ENCODE data around the gene ADAM19.

ADAM19 gene

GRCh38 chr5:157602505-157602904 is 26.9 kb upstream of the ADAM19 start:
- peak overlapping the region; percentile 79 for H3K9ac ChIP-seq (ENCODE audit: low read length)
- peak overlapping the region; percentile 43; the same call in 1 of the 2 replicates for H3K4me3 ChIP-seq (ENCODE audit: low read length)
- no peaks in the 10 kb centered on the region for H4K20me1 ChIP-seq (ENCODE audit: insufficient read depth, low read length)
- no peak overlapping the region for H2AFZ ChIP-seq (ENCODE audit: low read depth, low read length)
- TF ChIP-seq EZH2phosphoT487 (IDR thresholded peaks at IDR 0.05; ENCODE audit: low read depth), result no peak
- no peak for TF ChIP-seq CTCF (IDR thresholded peaks at IDR 0.05; ENCODE audit: low read depth, low read length)
- H3K79me2 ChIP-seq (ENCODE audit: low read length), result no peaks in the 10 kb centered on the region
- H3K4me1 ChIP-seq (ENCODE audit: low read length), result peaks cover 94% of the 10 kb centered on the region
- peak overlapping the region; percentile 61 for H3K4me2 ChIP-seq (ENCODE audit: low read length)
- no peaks in the 10 kb centered on the region for H3K9me3 ChIP-seq (ENCODE audit: insufficient read depth, low read length)
- no peaks in the 10 kb centered on the region for H3K36me3 ChIP-seq (replicated peaks; ENCODE audit: low read depth, low read length)
- no peaks in the 10 kb centered on the region for H3K27me3 ChIP-seq (ENCODE audit: low read depth, low read length)
- H3K27ac ChIP-seq (ENCODE audit: low read length), result peak overlapping the region; percentile 99

- no peaks in the 10 kb centered on the region for H3K79me2 ChIP-seq (ENCODE audit: low read length)
- H3K9ac ChIP-seq (ENCODE audit: low read length), result peak overlapping the region; percentile 66
- H3K36me3 ChIP-seq (replicated peaks; ENCODE audit: low read depth, low read length), result no peaks in the 10 kb centered on the region
- peak overlapping the region; percentile 99 for H3K27ac ChIP-seq (ENCODE audit: low read length)
- peaks cover 95% of the 10 kb centered on the region for H3K4me1 ChIP-seq (ENCODE audit: low read length)
- H3K27me3 ChIP-seq (ENCODE audit: low read depth, low read length), result no peaks in the 10 kb centered on the region
- no peak overlapping the region for H3K4me3 ChIP-seq (ENCODE audit: low read length)
- peak overlapping the region; percentile 79; the same call in 1 of the 2 replicates for H3K4me2 ChIP-seq (ENCODE audit: low read length)
- H3K9me3 ChIP-seq (ENCODE audit: insufficient read depth, low read length), result no peaks in the 10 kb centered on the region
- no peak for TF ChIP-seq EZH2phosphoT487 (IDR thresholded peaks at IDR 0.05; ENCODE audit: low read depth)
- no peak for TF ChIP-seq CTCF (IDR thresholded peaks at IDR 0.05; ENCODE audit: low read depth, low read length)
- no peak overlapping the region for H2AFZ ChIP-seq (ENCODE audit: low read depth, low read length)
- H4K20me1 ChIP-seq (ENCODE audit: insufficient read depth, low read length), result no peaks in the 10 kb centered on the region
Observed at GRCh38 chr5:157600252-157600651, 24.7 kb upstream of the ADAM19 start.

GRCh38 chr5:157599565-157599964 is 24.0 kb upstream of the ADAM19 start:
- no peaks in the 10 kb centered on the region for H3K27me3 ChIP-seq (ENCODE audit: low read depth, low read length)
- H3K4me3 ChIP-seq (ENCODE audit: low read length), result no peak overlapping the region
- no peaks in the 10 kb centered on the region for H3K9me3 ChIP-seq (ENCODE audit: insufficient read depth, low read length)
- H3K36me3 ChIP-seq (replicated peaks; ENCODE audit: low read depth, low read length), result no peaks in the 10 kb centered on the region
- peaks cover 98% of the 10 kb centered on the region for H3K4me1 ChIP-seq (ENCODE audit: low read length)
- peak overlapping the region; percentile 99 for H3K27ac ChIP-seq (ENCODE audit: low read length)
- TF ChIP-seq CTCF (IDR thresholded peaks at IDR 0.05; ENCODE audit: low read depth, low read length) (no peak), EZH2phosphoT487 (IDR thresholded peaks at IDR 0.05; ENCODE audit: low read depth) (no peak)
- H2AFZ ChIP-seq (ENCODE audit: low read depth, low read length), result no peak overlapping the region; the same call in 1 of the 2 replicates
- no peaks in the 10 kb centered on the region for H3K79me2 ChIP-seq (ENCODE audit: low read length)
- no peaks in the 10 kb centered on the region for H4K20me1 ChIP-seq (ENCODE audit: insufficient read depth, low read length)
- H3K4me2 ChIP-seq (ENCODE audit: low read length), result peak overlapping the region; percentile 79
- H3K9ac ChIP-seq (ENCODE audit: low read length), result peak overlapping the region; percentile 66

GRCh38 chr5:157598350-157598936 is 22.9 kb upstream of the ADAM19 start:
- Histone ChIP-seq H3K4me3 (ENCODE audit: low read length) (no peak overlapping the region), H3K27ac (ENCODE audit: low read length) (peak overlapping the region; percentile 99), H3K4me2 (ENCODE audit: low read length) (peak overlapping the region; percentile 79)

More at GRCh38 chr5:157598350-157598936, 22.9 kb upstream of the ADAM19 start:
- H4K20me1 ChIP-seq (ENCODE audit: insufficient read depth, low read length), result no peaks in the 10 kb centered on the region
- peaks cover 98% of the 10 kb centered on the region for H3K4me1 ChIP-seq (ENCODE audit: low read length)
- no peaks in the 10 kb centered on the region for H3K36me3 ChIP-seq (replicated peaks; ENCODE audit: low read depth, low read length)
- TF ChIP-seq CTCF (IDR thresholded peaks at IDR 0.05; ENCODE audit: low read depth, low read length), result no peak
- no peak for TF ChIP-seq EZH2phosphoT487 (IDR thresholded peaks at IDR 0.05; ENCODE audit: low read depth)
- H3K27me3 ChIP-seq (ENCODE audit: low read depth, low read length), result no peaks in the 10 kb centered on the region
- H2AFZ ChIP-seq (ENCODE audit: low read depth, low read length), result no peak overlapping the region
- H3K9me3 ChIP-seq (ENCODE audit: insufficient read depth, low read length), result no peaks in the 10 kb centered on the region
- H3K79me2 ChIP-seq (ENCODE audit: low read length), result no peaks in the 10 kb centered on the region
- peak overlapping the region; percentile 66; the same call in 1 of the 2 replicates for H3K9ac ChIP-seq (ENCODE audit: low read length)

Data from OCI-LY3 (cell line).